GM12878 (cell line): ENCODE measurements around the gene GRK6. TPM values are rescaled to one million over a fixed set of nuclear protein-coding genes. Genes with fewer than 3 reads are reported as not detected.

Source experiments
- CBFB ChIP-seq: IDR thresholded peaks from 2 replicates; pipeline ENCODE4 v1.6.1; 2016; ENCODE audit warnings: antibody characterized with exemption, low read depth
- polyA plus RNA-seq, 11 experiments: library from polyadenylated mRNA; depleted of rRNA in 4 of 11; unstranded in 6 of 11; stranded (reverse) in 5 of 11; fragments of >200 nt; fragmentation: Nextera tagmentation in 4 of 11; fragmentation: Illumina TruSeq in 1 of 11; extraction: Ambion mirVana in 4 of 11; extraction: Trizol in 1 of 11; gene quantifications; 1 replicate in 1 of 11; 2 replicates in 10 of 11; pipeline versions ENCODE4 v1.2.1 to v1.2.3, GENCODE V29; 2011 to 2016; ENCODE audit warnings: inconsistent platforms in 2 of 11, missing spikeins in 2 of 11, low read depth in 1 of 11
- total RNA-seq, 4 experiments: library from RNA; depleted of rRNA in 3 of 4; stranded (reverse); fragments of >200 nt in 3 of 4; fragmentation: Illumina TruSeq in 1 of 4; extraction: Trizol in 1 of 4; gene quantifications; 2 replicates each; pipeline versions ENCODE4 v1.2.1 to v1.2.3, GENCODE V29; 2013 to 2021
- TF ChIP-seq, protein P1 (sequence below), 3 experiments: IDR thresholded peaks in 2 of 3; conservative IDR thresholded peaks in 1 of 3; 2 replicates each; pipeline ENCODE4 v1.5.1; 2011; ENCODE audit warnings: low read depth in 3 of 3, low read length in 3 of 3, mild to moderate bottlenecking in 3 of 3, control low read depth in 2 of 3, moderate library complexity in 2 of 3, inconsistent platforms in 1 of 3, mixed read lengths in 1 of 3; ENCODE audit not compliant: control insufficient read depth in 2 of 3, insufficient read depth in 1 of 3; ENCODE audit errors: extremely low read depth in 1 of 3
- TF ChIP-seq, protein P2 (sequence below): IDR thresholded peaks from 2 replicates; pipeline ENCODE4 v1.6.1; 2012; ENCODE audit warnings: low read length, inconsistent platforms

Gene GRK6
- total and polyA plus RNA-seq, 10 of the 15 experiments (the other 5 are each of a cell fraction or from before 2014, with no cell fraction given) = 0.79 to 124 (median 41.6) TPM

DNA sequence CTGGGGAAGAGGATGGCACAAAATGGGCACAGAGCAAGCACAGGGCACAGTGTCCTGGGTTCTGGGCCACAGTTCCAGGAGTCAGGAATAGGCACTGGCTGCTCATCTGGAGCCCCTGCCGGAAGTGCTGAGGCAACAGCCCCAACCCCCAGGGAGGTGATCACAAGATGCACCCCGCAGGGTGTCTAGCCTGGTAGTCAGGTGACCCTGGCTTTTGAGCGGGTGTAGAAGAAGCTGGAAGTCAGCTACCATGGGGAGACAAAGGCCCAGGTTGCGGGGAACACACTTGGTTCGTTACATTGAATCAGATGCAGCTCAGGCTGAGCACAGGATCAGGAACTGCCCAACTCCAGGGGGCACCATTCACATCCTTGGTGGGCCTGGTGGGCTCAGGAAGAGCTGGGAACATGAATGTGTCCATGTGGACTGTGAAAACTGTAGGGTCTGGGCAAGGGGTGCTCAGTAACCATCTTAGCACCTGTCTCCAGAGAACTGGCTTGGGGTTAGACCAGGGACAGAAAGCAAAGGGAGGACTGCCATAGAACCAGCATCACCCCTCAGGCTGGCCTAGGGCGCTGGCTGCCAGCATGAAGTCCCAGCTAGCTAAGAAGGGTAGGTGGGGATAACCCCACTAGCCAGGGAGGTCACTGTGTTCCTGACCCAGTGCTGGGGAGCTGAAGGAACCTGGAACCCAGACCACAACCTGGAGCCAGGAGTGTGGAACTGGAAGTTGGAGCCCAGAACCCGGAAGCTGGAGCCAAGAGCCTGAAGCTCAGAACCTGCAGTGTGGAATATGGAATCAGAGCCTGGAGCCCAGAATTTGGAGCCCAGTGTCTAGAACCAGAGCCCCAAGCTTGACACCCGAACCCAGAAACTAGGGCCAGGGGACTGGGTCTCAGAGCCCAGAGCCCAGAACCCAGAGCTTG, 48.4 kb upstream of the GRK6 start (continued):
- TF ChIP-seq, protein P1, sequence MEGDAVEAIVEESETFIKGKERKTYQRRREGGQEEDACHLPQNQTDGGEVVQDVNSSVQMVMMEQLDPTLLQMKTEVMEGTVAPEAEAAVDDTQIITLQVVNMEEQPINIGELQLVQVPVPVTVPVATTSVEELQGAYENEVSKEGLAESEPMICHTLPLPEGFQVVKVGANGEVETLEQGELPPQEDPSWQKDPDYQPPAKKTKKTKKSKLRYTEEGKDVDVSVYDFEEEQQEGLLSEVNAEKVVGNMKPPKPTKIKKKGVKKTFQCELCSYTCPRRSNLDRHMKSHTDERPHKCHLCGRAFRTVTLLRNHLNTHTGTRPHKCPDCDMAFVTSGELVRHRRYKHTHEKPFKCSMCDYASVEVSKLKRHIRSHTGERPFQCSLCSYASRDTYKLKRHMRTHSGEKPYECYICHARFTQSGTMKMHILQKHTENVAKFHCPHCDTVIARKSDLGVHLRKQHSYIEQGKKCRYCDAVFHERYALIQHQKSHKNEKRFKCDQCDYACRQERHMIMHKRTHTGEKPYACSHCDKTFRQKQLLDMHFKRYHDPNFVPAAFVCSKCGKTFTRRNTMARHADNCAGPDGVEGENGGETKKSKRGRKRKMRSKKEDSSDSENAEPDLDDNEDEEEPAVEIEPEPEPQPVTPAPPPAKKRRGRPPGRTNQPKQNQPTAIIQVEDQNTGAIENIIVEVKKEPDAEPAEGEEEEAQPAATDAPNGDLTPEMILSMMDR (IDR thresholded peaks at IDR 0.05 in 2 of 3, conservative IDR thresholded peaks at IDR 0.05 in 1 of 3; ENCODE audit: control insufficient read depth in 2 of 3, extremely low read depth in 1 of 3, insufficient read depth in 1 of 3, low read depth in 3 of 3, low read length in 3 of 3) = no peak
- TF ChIP-seq, protein P2, sequence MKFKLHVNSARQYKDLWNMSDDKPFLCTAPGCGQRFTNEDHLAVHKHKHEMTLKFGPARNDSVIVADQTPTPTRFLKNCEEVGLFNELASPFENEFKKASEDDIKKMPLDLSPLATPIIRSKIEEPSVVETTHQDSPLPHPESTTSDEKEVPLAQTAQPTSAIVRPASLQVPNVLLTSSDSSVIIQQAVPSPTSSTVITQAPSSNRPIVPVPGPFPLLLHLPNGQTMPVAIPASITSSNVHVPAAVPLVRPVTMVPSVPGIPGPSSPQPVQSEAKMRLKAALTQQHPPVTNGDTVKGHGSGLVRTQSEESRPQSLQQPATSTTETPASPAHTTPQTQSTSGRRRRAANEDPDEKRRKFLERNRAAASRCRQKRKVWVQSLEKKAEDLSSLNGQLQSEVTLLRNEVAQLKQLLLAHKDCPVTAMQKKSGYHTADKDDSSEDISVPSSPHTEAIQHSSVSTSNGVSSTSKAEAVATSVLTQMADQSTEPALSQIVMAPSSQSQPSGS = no peak
- TF ChIP-seq CBFB = no peak
